Measurements from ENCODE around the gene BOLA1. TPM values are rescaled to one million over a fixed set of nuclear protein-coding genes. Genes with fewer than 3 reads are reported as not detected.

Gene BOLA1
- total RNA-seq, 1 experiment from 2014 or later, result 15.3 TPM

- TF ChIP-seq ZBTB21 (CRISPR knock-in tag; IDR thresholded peaks at IDR 0.05; ENCODE audit: borderline replicate concordance), result no peak
Observed at GRCh38 chr1:149927056-149927562, 27.7 kb downstream of the BOLA1 start (continued).

- ChIA-PET POLR2A (interaction anchor here (0.6 to 2.5 kb wide), 10 partner anchors 9 to 436 kb away, joined by 3 to 28 read pairs (median 6); partner anchors contain the start of genes MTMR11 and RPRD2), CTCF (interaction anchor here (0.9 to 1.3 kb wide), 5 partner anchors 10 to 259 kb away, joined by 3 to 7 read pairs (median 5); a partner anchor contains a TSS)
- peak within 1 kb of the TSS; percentile 99 for H3K27ac Mint-ChIP-seq
- H3K27me3 Mint-ChIP-seq (ENCODE audit: low read depth), result no peaks in the 10 kb centered on the region
- H3K4me3 Mint-ChIP-seq, result peak within 1 kb of the TSS; percentile 100
- ATAC-seq, result peak; percentile 94
- H3K9me3 Mint-ChIP-seq, result no peaks in the 10 kb centered on the region
- peak; percentile 95 for DNase-seq (ENCODE audit: low spot score)
- H3K36me3 Mint-ChIP-seq, result peaks cover 41% of the 10 kb centered on the region
- peaks cover 24% of the 10 kb centered on the region for H3K4me1 Mint-ChIP-seq
- no peak for TF ChIP-seq ESRRA (CRISPR knock-in tag; IDR thresholded peaks at IDR 0.05; ENCODE audit: borderline replicate concordance)
- TF ChIP-seq ELF4 (CRISPR knock-in tag; IDR thresholded peaks at IDR 0.05; ENCODE audit: low read depth), result no peak
- no peak for TF ChIP-seq TEAD4 (CRISPR knock-in tag; IDR thresholded peaks at IDR 0.05)
- TF ChIP-seq ZNF263 (CRISPR knock-in tag; IDR thresholded peaks at IDR 0.05; ENCODE audit: low read depth), result no peak
- no peak; the same call in 1 of the 2 replicates for TF ChIP-seq SMAD3 (CRISPR knock-in tag; IDR thresholded peaks at IDR 0.05; ENCODE audit: borderline replicate concordance)
- TF ChIP-seq ZNF671 (CRISPR knock-in tag; IDR thresholded peaks at IDR 0.05), result no peak
- TF ChIP-seq MAX (CRISPR knock-in tag; IDR thresholded peaks at IDR 0.05), result peak; percentile 43; the same call in 1 of the 2 replicates
- TF ChIP-seq HMGXB4 (CRISPR knock-in tag; IDR thresholded peaks at IDR 0.05), result peak; percentile 79; the same call in 1 of the 2 replicates
- TF ChIP-seq ARID4B (CRISPR knock-in tag; IDR thresholded peaks at IDR 0.05; ENCODE audit: borderline replicate concordance), result no peak
- peak; percentile 80; the same call in 1 of the 2 replicates for TF ChIP-seq TEAD1 (CRISPR knock-in tag; IDR thresholded peaks at IDR 0.05)
- TF ChIP-seq PRRX2 (CRISPR knock-in tag; IDR thresholded peaks at IDR 0.05), result no peak
- peak; percentile 61; the same call in 1 of the 2 replicates for TF ChIP-seq NFE2L1 (CRISPR knock-in tag; IDR thresholded peaks at IDR 0.05)
- no peak for TF ChIP-seq ERG (CRISPR knock-in tag; IDR thresholded peaks at IDR 0.05)
- no peak for TF ChIP-seq RORB (CRISPR knock-in tag; IDR thresholded peaks at IDR 0.05)
- no peak for TF ChIP-seq NR1H2 (CRISPR knock-in tag; IDR thresholded peaks at IDR 0.05)
- TF ChIP-seq ZNF219 (CRISPR knock-in tag; IDR thresholded peaks at IDR 0.05; ENCODE audit: borderline replicate concordance), result no peak
- TF ChIP-seq SP1 (CRISPR knock-in tag; conservative IDR thresholded peaks at IDR 0.05), result peak; percentile 98
- no peak for TF ChIP-seq ZNF396 (CRISPR knock-in tag; IDR thresholded peaks at IDR 0.05; ENCODE audit: borderline replicate concordance)
- no peak for TF ChIP-seq ZSCAN18 (CRISPR knock-in tag; IDR thresholded peaks at IDR 0.05)
- TF ChIP-seq IRF2 (CRISPR knock-in tag; IDR thresholded peaks at IDR 0.05; ENCODE audit: borderline replicate concordance, low read depth), result no peak
- peak; percentile 84; the same call in 1 of the 2 replicates for TF ChIP-seq E2F5 (CRISPR knock-in tag; IDR thresholded peaks at IDR 0.05)
- no peak for TF ChIP-seq ZNF138 (CRISPR knock-in tag; conservative IDR thresholded peaks at IDR 0.05)
- TF ChIP-seq FOXP1 (CRISPR knock-in tag; IDR thresholded peaks at IDR 0.05; ENCODE audit: borderline replicate concordance), result no peak
Observed at GRCh38 chr1:149927563-149928400, 28.4 kb downstream of the BOLA1 start, which contains the start of gene SF3B4. SF3B4 (minus strand) TSS chr1:149927803; CDS start chr1:149927759, 44 bp downstream.
